ENCODE data around the gene RBM24.
"Not testable (repeated sequence)": the region's sequence is repeated elsewhere in the genome, so short reads cannot be mapped to it uniquely, and the experiment has no call there.

DNA sequence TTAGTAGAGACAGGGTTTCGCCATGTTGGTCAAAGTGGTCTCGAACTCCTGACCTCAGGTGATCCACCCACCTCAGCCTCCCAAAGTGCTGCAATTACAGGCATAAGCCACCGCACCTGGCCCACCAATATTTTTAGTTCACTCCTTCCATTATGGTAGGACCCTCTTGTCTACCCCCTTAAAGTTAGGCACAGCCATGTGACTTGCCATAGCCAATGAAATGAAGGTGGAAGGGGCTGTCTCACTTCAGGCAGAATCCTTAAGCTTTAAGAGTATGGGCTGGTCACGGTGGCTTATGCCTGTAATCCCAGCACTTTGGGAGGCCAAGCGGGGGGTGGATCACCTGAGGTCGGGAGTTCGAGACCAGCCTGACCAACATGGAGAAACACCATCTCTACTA is 32.1 kb downstream of the RBM24 start:
- TF ChIP-seq CTCF (IDR thresholded peaks at IDR 0.05; ENCODE audit: poor library complexity); EZH2phosphoT487 (IDR thresholded peaks at IDR 0.05; ENCODE audit: low read depth, severe bottlenecking, unreplicated experiment); EZH2 (IDR thresholded peaks at IDR 0.05; ENCODE audit: borderline replicate concordance): not testable (repeated sequence)
